Measurements from ENCODE around the gene KRT81.
A peak's percentile ranks its signal among the peaks of the same experiment; 100 is the strongest.
"Not testable (repeated sequence)": the region's sequence is repeated elsewhere in the genome, so short reads cannot be mapped to it uniquely, and the experiment has no call there.

KRT81 gene

DNA sequence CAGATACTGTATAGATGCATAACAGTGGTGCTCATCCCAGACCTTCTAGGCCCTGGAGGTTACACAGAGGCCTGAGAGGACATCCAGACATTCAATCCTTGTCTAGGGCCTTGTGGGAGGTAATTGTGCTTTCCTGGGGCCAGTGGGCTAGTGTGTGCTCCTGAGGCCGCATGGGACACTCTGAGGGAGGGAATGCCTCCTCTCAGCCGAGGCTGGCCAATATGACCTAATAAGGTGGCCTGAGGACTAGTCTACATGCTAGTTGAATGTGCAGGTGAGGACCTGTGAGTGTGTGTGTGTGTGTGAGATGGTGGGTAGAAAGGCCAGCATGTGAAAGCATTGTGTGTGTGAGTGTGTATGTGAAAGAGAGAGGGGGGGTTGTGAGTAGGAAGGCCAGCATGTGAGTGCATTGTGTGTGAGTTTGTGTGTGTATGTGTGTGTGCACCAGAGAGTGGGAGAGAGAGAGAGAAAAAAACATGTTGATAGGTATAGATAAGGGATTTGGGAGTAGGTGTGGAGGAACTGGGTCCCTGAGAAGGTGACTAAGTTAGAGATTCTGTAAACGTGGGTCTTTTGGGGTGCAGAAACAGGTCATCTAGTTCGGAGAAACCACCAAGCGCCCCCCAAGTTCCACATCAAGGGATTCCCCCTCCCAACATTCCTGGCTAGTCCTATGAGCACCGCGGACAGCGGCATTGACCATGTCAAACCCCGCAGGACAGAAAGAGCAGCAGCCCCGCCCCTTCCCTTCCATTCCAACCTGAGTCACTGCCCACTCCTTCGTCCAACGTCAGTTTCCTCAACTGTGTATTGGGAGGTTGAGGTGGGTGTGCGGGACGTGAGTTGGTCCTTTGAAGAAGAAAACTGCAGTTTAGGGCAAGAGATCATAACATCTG lies 9.7 kb upstream of the KRT81 start:
- H3K4me3 ChIP-seq (ENCODE audit: control insufficient read depth, low read depth, low read length), result no peak overlapping the region
- no peak for TF ChIP-seq CTCF (conservative IDR thresholded peaks at IDR 0.05; ENCODE audit: control insufficient read depth, insufficient read depth, low read depth, low read length)
- DNase-seq (ENCODE audit: low read depth), result peak; percentile 18

DNA sequence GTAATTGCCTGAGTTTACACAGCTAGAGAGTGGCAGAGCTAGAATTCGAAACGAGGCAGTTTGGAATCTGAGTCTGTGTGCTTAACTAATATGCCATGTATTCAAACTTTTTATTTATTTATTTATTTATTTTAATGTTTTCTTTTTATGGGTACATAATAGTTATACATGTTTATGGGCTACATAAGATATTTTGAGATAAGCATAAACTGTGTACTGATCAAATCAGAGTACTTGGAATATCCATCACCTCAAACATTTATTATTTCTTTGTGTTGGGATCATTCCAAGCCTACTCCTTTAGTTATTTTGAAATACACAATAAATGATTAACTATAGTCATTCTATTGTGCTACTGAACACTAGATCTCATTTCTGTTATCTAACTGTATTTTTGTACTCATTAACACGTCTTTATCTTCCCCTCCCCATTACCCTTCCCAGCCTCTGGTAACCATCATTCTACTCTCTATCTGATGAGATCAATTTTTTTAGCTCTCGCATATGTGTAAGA lies 7.4 kb upstream of the KRT81 start:
- no peak for TF ChIP-seq CTCF (conservative IDR thresholded peaks at IDR 0.05; ENCODE audit: control insufficient read depth, insufficient read depth, low read depth, low read length)
- no peak for DNase-seq (ENCODE audit: low read depth)
- H3K4me3 ChIP-seq (ENCODE audit: control insufficient read depth, low read depth, low read length), result no peak overlapping the region

- TF ChIP-seq CTCF (conservative IDR thresholded peaks at IDR 0.05; ENCODE audit: control insufficient read depth, insufficient read depth, low read depth, low read length), result no peak
- no peak overlapping the region for H3K4me3 ChIP-seq (ENCODE audit: control insufficient read depth, low read depth, low read length)
- DNase-seq (ENCODE audit: low read depth), result no peak
Measured at GRCh38 chr12:52296572-52297215, 5.4 kb upstream of the KRT81 start.

GRCh38 chr12:52295663-52296062 lies 4.3 kb upstream of the KRT81 start:
- no peak overlapping the region for H3K4me3 ChIP-seq (ENCODE audit: control insufficient read depth, low read depth, low read length)

DNA sequence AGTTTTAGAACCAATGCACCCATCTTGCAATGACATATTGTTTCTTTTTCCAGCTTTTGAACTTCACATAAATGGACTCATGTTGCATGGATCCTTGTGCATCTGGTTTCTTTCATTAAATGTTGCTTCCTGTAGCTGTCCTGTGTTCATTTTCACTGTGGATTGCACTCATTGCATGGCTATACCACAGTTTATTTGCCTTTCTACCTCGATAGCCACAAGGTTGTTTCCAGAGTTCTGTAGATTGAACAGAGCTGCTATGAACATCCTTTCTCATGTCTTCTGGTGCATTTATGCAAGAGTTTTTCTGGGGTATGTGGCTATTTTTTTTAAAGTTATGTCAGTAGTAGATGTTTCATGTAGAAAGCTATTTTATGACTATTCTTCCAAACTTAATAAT lies 3.5 kb upstream of the KRT81 start:
- TF ChIP-seq CTCF (conservative IDR thresholded peaks at IDR 0.05; ENCODE audit: control insufficient read depth, insufficient read depth, low read depth, low read length), result no peak
- DNase-seq (ENCODE audit: low read depth), result no peak

More at GRCh38 chr12:52295663-52296062, 4.3 kb upstream of the KRT81 start:
- peak; percentile 27 for DNase-seq (ENCODE audit: low read depth)
- no peak for TF ChIP-seq CTCF (conservative IDR thresholded peaks at IDR 0.05; ENCODE audit: control insufficient read depth, insufficient read depth, low read depth, low read length)

DNA sequence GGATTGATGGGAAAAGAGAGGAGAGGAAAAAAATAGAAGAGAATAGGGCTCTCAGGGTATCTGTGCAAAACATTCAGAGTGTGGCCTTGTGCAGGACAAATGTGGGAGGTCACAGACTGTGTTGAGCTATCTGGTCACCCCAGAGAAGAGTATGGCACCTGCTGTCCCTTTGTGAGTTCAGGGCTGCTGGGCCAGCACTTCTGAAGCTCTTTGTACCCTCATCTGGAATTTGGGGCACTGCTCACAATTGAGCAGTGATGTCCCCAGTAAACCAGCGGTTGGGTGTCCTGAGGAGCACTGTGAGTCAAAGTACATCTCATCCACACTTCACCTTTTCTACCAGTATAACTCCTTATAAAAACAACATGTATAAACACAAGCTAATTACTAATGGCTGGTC lies 2.6 kb upstream of the KRT81 start:
- TF ChIP-seq CTCF (conservative IDR thresholded peaks at IDR 0.05; ENCODE audit: control insufficient read depth, insufficient read depth, low read depth, low read length), result no peak
- DNase-seq (ENCODE audit: low read depth), result no peak
- no peak overlapping the region for H3K4me3 ChIP-seq (ENCODE audit: control insufficient read depth, low read depth, low read length)

More for the DNA sequence above, 3.5 kb upstream of the KRT81 start:
- no peak overlapping the region for H3K4me3 ChIP-seq (ENCODE audit: control insufficient read depth, low read depth, low read length)

DNA sequence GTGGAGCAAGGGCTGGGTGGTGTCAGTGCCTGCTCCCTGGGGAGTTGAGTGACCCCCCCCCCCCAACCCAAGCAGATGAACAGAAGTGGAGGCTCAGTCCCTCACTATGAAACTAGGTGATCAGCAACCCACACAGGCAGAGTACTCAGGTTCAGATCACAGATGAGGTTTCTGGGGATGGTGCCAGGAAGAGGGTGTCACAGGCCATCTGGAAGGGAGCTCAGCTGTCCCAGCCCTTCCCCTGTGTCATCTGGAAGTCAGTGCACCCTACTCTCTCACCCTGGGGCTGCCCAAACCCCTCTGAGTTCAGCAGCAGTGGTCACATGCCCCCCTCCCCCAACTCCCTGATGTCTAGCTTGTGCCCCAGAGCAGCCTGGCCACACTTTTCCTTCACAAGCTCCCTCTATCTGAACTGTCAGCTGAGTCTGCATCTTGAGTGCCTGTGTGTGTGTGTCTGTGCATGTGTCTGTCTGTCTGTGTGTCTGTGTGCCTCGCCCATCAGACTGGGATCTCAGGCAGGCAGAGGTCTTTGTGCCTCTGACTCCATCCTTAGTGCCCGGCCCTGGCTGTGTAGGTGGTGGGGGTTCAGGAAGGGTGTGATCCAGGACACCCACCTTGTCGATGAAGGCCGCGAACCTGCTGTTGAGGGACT lies 725 bp downstream of the KRT81 start:
- not testable (repeated sequence) for DNase-seq (ENCODE audit: low read depth); H3K4me3 ChIP-seq (ENCODE audit: control insufficient read depth, low read depth, low read length)

DNA sequence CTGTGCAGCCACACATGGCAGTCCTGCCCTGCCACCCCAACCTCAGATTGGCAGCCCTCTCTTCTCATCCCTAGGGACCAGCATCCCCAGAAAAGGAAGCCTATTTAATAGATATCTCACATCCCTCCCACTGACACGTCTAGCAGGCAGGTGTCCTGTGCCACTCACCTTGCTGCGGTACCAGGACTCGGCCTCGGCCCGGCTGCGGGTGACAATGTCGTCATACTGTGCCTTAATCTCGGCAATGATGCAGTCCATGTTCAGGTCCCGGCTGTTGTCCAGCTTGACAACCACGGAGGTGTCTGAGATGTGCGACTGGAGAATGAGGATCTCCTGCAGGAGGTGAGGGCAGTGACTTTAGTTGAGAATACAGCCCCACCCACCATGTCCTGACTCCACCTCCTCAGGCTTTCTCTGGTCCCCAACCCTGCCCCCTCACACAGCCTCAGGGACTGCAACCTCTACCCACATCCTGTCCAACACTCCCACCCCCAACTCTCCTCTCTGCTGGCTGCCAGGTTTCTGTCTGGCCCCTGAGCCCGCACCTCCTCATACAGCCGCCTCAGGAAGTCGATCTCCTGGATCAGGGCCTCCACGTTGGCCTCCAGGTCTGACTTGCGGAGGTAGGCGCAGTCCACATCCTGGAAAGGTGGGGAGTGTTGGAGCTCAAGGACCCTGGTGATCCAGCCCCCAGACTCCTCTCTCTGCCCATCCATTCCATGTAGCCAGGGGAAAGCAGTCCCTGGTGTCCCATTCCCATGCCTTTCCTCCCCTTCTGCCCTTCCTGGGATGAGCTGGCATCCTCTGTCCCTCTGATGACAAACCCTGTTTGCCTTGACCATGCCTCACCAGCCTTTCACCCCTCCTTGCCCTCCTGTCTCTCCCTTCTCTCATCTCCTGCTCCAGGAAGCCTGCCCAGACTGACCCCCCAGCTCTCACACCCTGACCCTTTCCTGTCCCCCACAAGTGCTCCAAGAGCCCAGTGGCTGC lies 3.2 kb downstream of the KRT81 start:
- DNase-seq (ENCODE audit: low read depth); H3K4me3 ChIP-seq (ENCODE audit: control insufficient read depth, low read depth, low read length): not testable (repeated sequence)

Measured in fibroblast of mammary gland (primary cell).